ENCODE measurements around the gene RFX8.

Gene RFX8

GRCh38 chr2:101362316-101362715, 112.6 kb downstream of the RFX8 start:
- TF ChIP-seq ZNF211 (tag by site-specific recombination; IDR thresholded peaks at IDR 0.05; ENCODE audit: low read depth) = no peak
- no peak for TF ChIP-seq ZNF76 (tag by site-specific recombination; IDR thresholded peaks at IDR 0.05; ENCODE audit: borderline replicate concordance, low read depth)
- no peak for TF ChIP-seq ZNF239 (tag by site-specific recombination; IDR thresholded peaks at IDR 0.05)
- TF ChIP-seq PATZ1 (tag by site-specific recombination; IDR thresholded peaks at IDR 0.05) = no peak
- TF ChIP-seq MYNN (tag by site-specific recombination; IDR thresholded peaks at IDR 0.05; ENCODE audit: borderline replicate concordance) = no peak
- TF ChIP-seq HOXD13 (CRISPR knock-in tag; IDR thresholded peaks at IDR 0.05; ENCODE audit: borderline replicate concordance) = no peak
- no peak for TF ChIP-seq AEBP2 (tag by site-specific recombination; IDR thresholded peaks at IDR 0.05; ENCODE audit: borderline replicate concordance)
- TF ChIP-seq ZNF791 (tag by site-specific recombination; IDR thresholded peaks at IDR 0.05) = no peak
- no peak for TF ChIP-seq MEIS1 (CRISPR knock-in tag; IDR thresholded peaks at IDR 0.05; ENCODE audit: borderline replicate concordance)
- TF ChIP-seq ZBTB26 (tag by site-specific recombination; optimal IDR thresholded peaks at IDR 0.05) = no peak
- no peak for TF ChIP-seq GLI4 (tag by site-specific recombination; IDR thresholded peaks at IDR 0.05)
- Histone ChIP-seq H3K4me3 (ENCODE audit: low read depth, low read length) (no peak overlapping the region), H3K4me1 (ENCODE audit: control insufficient read depth, insufficient read depth, low read length) (no peaks in the 10 kb centered on the region), H3K9me3 (ENCODE audit: control insufficient read depth, insufficient read depth, low read depth, low read length) (no peaks in the 10 kb centered on the region), H3K27ac (ENCODE audit: extremely low read depth, low read depth, low read length) (no peak overlapping the region), H3K36me3 (ENCODE audit: control insufficient read depth in 2 of 2, insufficient read depth in 1 of 2, low read length in 2 of 2) (no peaks in the 10 kb centered on the region)
- CTCF ChIA-PET = interaction anchor here (1.1 to 2.2 kb wide), 3 partner anchors 13 to 25 kb away, joined by 4 to 9 read pairs (median 5); partner anchors contain the start of gene CREG2
- POLR2A ChIA-PET = no interaction called here

- POLR2A ChIA-PET = no interaction called here
Observed at GRCh38 chr2:101361522-101361921, 113.4 kb downstream of the RFX8 start.

More at GRCh38 chr2:101361522-101361921, 113.4 kb downstream of the RFX8 start:
- Histone ChIP-seq H3K4me3 (ENCODE audit: low read depth, low read length) (no peak overlapping the region), H3K4me1 (ENCODE audit: control insufficient read depth, insufficient read depth, low read length) (no peaks in the 10 kb centered on the region), H3K9me3 (ENCODE audit: control insufficient read depth, insufficient read depth, low read depth, low read length) (no peaks in the 10 kb centered on the region), H3K27ac (ENCODE audit: extremely low read depth, low read depth, low read length) (no peak overlapping the region), H3K36me3 (ENCODE audit: control insufficient read depth in 2 of 2, insufficient read depth in 1 of 2, low read length in 2 of 2) (no peaks in the 10 kb centered on the region)
- TF ChIP-seq ZNF19 (tag by site-specific recombination; IDR thresholded peaks at IDR 0.05; ENCODE audit: low read depth) = no peak
- TF ChIP-seq TRIM28 (IDR thresholded peaks at IDR 0.05; ENCODE audit: borderline replicate concordance, low read length) = no peak
- no peak for TF ChIP-seq ZNF362 (tag by site-specific recombination; IDR thresholded peaks at IDR 0.05)
- no peak for TF ChIP-seq ZSCAN18 (tag by site-specific recombination; IDR thresholded peaks at IDR 0.05)
- TF ChIP-seq ZNF398 (tag by site-specific recombination; IDR thresholded peaks at IDR 0.05) = no peak
- no peak for TF ChIP-seq PRDM1 (tag by site-specific recombination; IDR thresholded peaks at IDR 0.05)
- TF ChIP-seq ZNF341 (tag by site-specific recombination; IDR thresholded peaks at IDR 0.05; ENCODE audit: low read depth) = no peak
- no peak for TF ChIP-seq KLF10 (tag by site-specific recombination; IDR thresholded peaks at IDR 0.05)
- TF ChIP-seq SETDB1 (IDR thresholded peaks at IDR 0.05; ENCODE audit: insufficient read length, low read length) = no peak
- no peak for TF ChIP-seq GFI1B (tag by site-specific recombination; IDR thresholded peaks at IDR 0.05)
- TF ChIP-seq ZEB2 (tag by site-specific recombination; IDR thresholded peaks at IDR 0.05) = no peak
- CTCF ChIA-PET = interaction anchor here (0.6 to 2.2 kb wide), 4 partner anchors 11 to 58 kb away, joined by 3 to 9 read pairs (median 4); no protein-coding TSS in a partner anchor

Data from HEK293 (cell line).